ENCODE measurements around the gene CCDC80. TPM values are rescaled to one million over a fixed set of nuclear protein-coding genes. Genes with fewer than 3 reads are reported as not detected.
"Not testable (repeated sequence)": the region's sequence is repeated elsewhere in the genome, so short reads cannot be mapped to it uniquely, and the experiment has no call there.

CCDC80 gene
- total RNA-seq, 6 donors from 2014 or later = 2.1 to 354 (median 20.7) TPM

- DNase-seq (no peak), ATAC-seq (ENCODE audit: low FRiP score in 2 of 2) (no peak)
- TF ChIP-seq POLR2AphosphoS5 (IDR thresholded peaks at IDR 0.05) = no peak
- TF ChIP-seq EP300 (IDR thresholded peaks at IDR 0.05) = no peak
- no peak for TF ChIP-seq POLR2A (IDR thresholded peaks at IDR 0.05)
- no peak for TF ChIP-seq CTCF (IDR thresholded peaks at IDR 0.05)
- 68 to 79% methylated on average over 1 of the region's 1 CpG for WGBS, 2 donors
- H3K9me3 ChIP-seq = no peaks in the 10 kb centered on the region
- H3K27me3 ChIP-seq = no peaks in the 10 kb centered on the region
- no peak overlapping the region for H3K27ac ChIP-seq
- peaks cover 0 to 12% (median 9%) of the 10 kb centered on the region in 4 donors for H3K4me1 ChIP-seq
- no peak overlapping the region for H3K4me3 ChIP-seq
- peaks cover 0 to 60% (median 22%) of the 10 kb centered on the region in 4 donors for H3K36me3 ChIP-seq
Measured at GRCh38 chr3:112572701-112573100, 68.2 kb downstream of the CCDC80 start.

GRCh38 chr3:112569265-112569664 is 71.7 kb downstream of the CCDC80 start:
- peaks cover 0 to 12% (median 9%) of the 10 kb centered on the region in 4 donors for H3K4me1 ChIP-seq
- no peaks in the 10 kb centered on the region for H3K9me3 ChIP-seq
- DNase-seq (no peak), ATAC-seq (ENCODE audit: low FRiP score in 2 of 2) (no peak)
- H3K27me3 ChIP-seq = no peaks in the 10 kb centered on the region
- WGBS, 2 donors = 33 to 36% methylated on average over 1 of the region's 1 CpG
- no peak overlapping the region for H3K4me3 ChIP-seq
- peaks cover 0 to 49% (median 22%) of the 10 kb centered on the region in 4 donors for H3K36me3 ChIP-seq
- TF ChIP-seq EP300 (IDR thresholded peaks at IDR 0.05) (no peak), POLR2AphosphoS5 (IDR thresholded peaks at IDR 0.05) (no peak), POLR2A (IDR thresholded peaks at IDR 0.05) (no peak), CTCF (IDR thresholded peaks at IDR 0.05) (no peak)
- no peak overlapping the region for H3K27ac ChIP-seq

GRCh38 chr3:112568642-112569041 is 72.3 kb downstream of the CCDC80 start:
- no peak overlapping the region for H3K27ac ChIP-seq
- WGBS, 2 donors = 91 to 93% methylated on average over 2 of the region's 2 CpGs
- ATAC-seq (ENCODE audit: low FRiP score in 2 of 2) (no peak), DNase-seq (no peak)
- H3K4me1 ChIP-seq = peaks cover under 1 to 19% (median 12%) of the 10 kb centered on the region in 4 donors
- no peaks in the 10 kb centered on the region for H3K9me3 ChIP-seq
- TF ChIP-seq POLR2AphosphoS5 (IDR thresholded peaks at IDR 0.05) = no peak
- no peak for TF ChIP-seq EP300 (IDR thresholded peaks at IDR 0.05)
- no peak for TF ChIP-seq POLR2A (IDR thresholded peaks at IDR 0.05)
- TF ChIP-seq CTCF (IDR thresholded peaks at IDR 0.05) = no peak
- H3K4me3 ChIP-seq = no peak overlapping the region
- H3K27me3 ChIP-seq = no peaks in the 10 kb centered on the region
- peaks cover 0 to 42% (median 22%) of the 10 kb centered on the region in 4 donors for H3K36me3 ChIP-seq

- TF ChIP-seq POLR2A (IDR thresholded peaks at IDR 0.05) = no peak
- TF ChIP-seq POLR2AphosphoS5 (IDR thresholded peaks at IDR 0.05) = no peak
- no peak for TF ChIP-seq CTCF (IDR thresholded peaks at IDR 0.05)
- TF ChIP-seq EP300 (IDR thresholded peaks at IDR 0.05) = no peak
- Histone ChIP-seq H3K4me1 (peaks cover 17 to 33% (median 25%) of the 10 kb centered on the region in 4 donors), H3K27ac (no peak overlapping the region), H3K36me3 (peaks cover 0 to 10% (median 2%) of the 10 kb centered on the region in 4 donors), H3K27me3 (no peaks in the 10 kb centered on the region), H3K4me3 (no peak overlapping the region), H3K9me3 (no peaks in the 10 kb centered on the region)
- ATAC-seq (ENCODE audit: low FRiP score in 2 of 2) (no peak), DNase-seq (no peak)
Measured at GRCh38 chr3:112564940-112565305, 76.0 kb downstream of the CCDC80 start.

GRCh38 chr3:112564247-112564939 is 76.5 kb downstream of the CCDC80 start:
- peaks cover 22 to 38% (median 28%) of the 10 kb centered on the region in 4 donors for H3K4me1 ChIP-seq
- 59 to 83% methylated on average over 15 of the region's 15 CpGs for WGBS, 2 donors
- DNase-seq = peak in 1 of 2 donors; percentile 74
- ATAC-seq (ENCODE audit: low FRiP score in 2 of 2); H3K9me3 ChIP-seq; H3K36me3 ChIP-seq; H3K4me3 ChIP-seq; H3K27ac ChIP-seq; H3K27me3 ChIP-seq: not testable (repeated sequence)
- TF ChIP-seq CTCF (IDR thresholded peaks at IDR 0.05) = peak in 2 of 6 experiments; percentile 29 to 33
